KG1 (cell line): ENCODE measurements around the gene HOOK2.
"Not testable (repeated sequence)": the region's sequence is repeated elsewhere in the genome, so short reads cannot be mapped to it uniquely, and the experiment has no call there.

Source experiments
- DNase-seq: peaks from one replicate; lab custom pipeline; 2025; lab: John Stamatoyannopoulos, UW

HOOK2 gene

GRCh38 chr19:12720851-12721655, 54.3 kb downstream of the HOOK2 start:
- DNase-seq: no peak

GRCh38 chr19:12720296-12720695, 55.1 kb downstream of the HOOK2 start:
- no peak for DNase-seq

GRCh38 chr19:12715929-12716328, 59.4 kb downstream of the HOOK2 start:
- DNase-seq: no peak

GRCh38 chr19:12715102-12715501, 60.2 kb downstream of the HOOK2 start:
- DNase-seq: no peak

- not testable (repeated sequence) for DNase-seq
These were observed 62.0 kb downstream of the HOOK2 start for GRCh38 chr19:12713304-12713703.
